Fibroblast of skin of back (primary cell): ENCODE results near the gene GJD4.
A peak's percentile ranks its signal among the peaks of the same experiment; 100 is the strongest.

Experiments
- DNase-seq: peaks from one replicate; pipeline ENCODE4 v3.0.0-alpha.2; 2013

GJD4 gene

GRCh38 chr10:35631404-35631803 lies 26.3 kb downstream of the GJD4 start:
- no peak for DNase-seq

GRCh38 chr10:35632027-35632426 lies 26.9 kb downstream of the GJD4 start:
- DNase-seq = no peak

GRCh38 chr10:35633006-35633980 lies 28.2 kb downstream of the GJD4 start:
- DNase-seq = no peak

GRCh38 chr10:35635576-35635975 lies 30.4 kb downstream of the GJD4 start:
- DNase-seq = peak; percentile 67

- DNase-seq = no peak
Observed at GRCh38 chr10:35636956-35637355, 31.8 kb downstream of the GJD4 start.

GRCh38 chr10:35637462-35637861 lies 32.3 kb downstream of the GJD4 start:
- no peak for DNase-seq

GRCh38 chr10:35638101-35638500 lies 33.0 kb downstream of the GJD4 start:
- no peak for DNase-seq

- no peak for DNase-seq
Observed at GRCh38 chr10:35639021-35639727, 34.0 kb downstream of the GJD4 start.

- peak; percentile 36 for DNase-seq
Observed at GRCh38 chr10:35639728-35640401, 34.7 kb downstream of the GJD4 start.

GRCh38 chr10:35640474-35640873 lies 35.3 kb downstream of the GJD4 start:
- DNase-seq = peak; percentile 73

GRCh38 chr10:35640951-35641675 lies 36.0 kb downstream of the GJD4 start:
- peak; percentile 80 for DNase-seq

- DNase-seq = peak; percentile 49
Observed at GRCh38 chr10:35641676-35642034, 36.5 kb downstream of the GJD4 start.

GRCh38 chr10:35642035-35642792 lies 37.1 kb downstream of the GJD4 start, which contains the start of gene FZD8:
Gene FZD8 (minus strand): TSS chr10:35642296. CDS start chr10:35641429, 867 bp downstream.
- DNase-seq = peak; percentile 88

- DNase-seq = no peak
Observed at GRCh38 chr10:35642793-35643114, 37.6 kb downstream of the GJD4 start.

- peak; percentile 37 for DNase-seq
Observed at GRCh38 chr10:35643151-35644049, 38.3 kb downstream of the GJD4 start.

GRCh38 chr10:35644050-35644950 lies 39.2 kb downstream of the GJD4 start:
- no peak for DNase-seq

GRCh38 chr10:35650894-35651293 lies 45.8 kb downstream of the GJD4 start:
- DNase-seq = no peak

GRCh38 chr10:35652824-35653223 lies 47.7 kb downstream of the GJD4 start:
- DNase-seq = no peak

- DNase-seq = no peak
Observed at GRCh38 chr10:35657621-35658020, 52.5 kb downstream of the GJD4 start.
